Epithelial cell of esophagus (primary cell): ENCODE results near the gene SELENOT.

Source experiments
- DNase-seq: peaks from one replicate; pipeline ENCODE4 v3.0.0; 2010; ENCODE audit warnings: low read depth
- H3K4me3 ChIP-seq: 2 replicates; pipeline ENCODE4 v1.5.1; 2011; ENCODE audit warnings: mild to moderate bottlenecking, low read length, control low read depth
- TF ChIP-seq, protein P1 (sequence below): IDR thresholded peaks from 2 replicates; pipeline ENCODE4 v1.5.1; 2011; ENCODE audit warnings: low read depth, mild to moderate bottlenecking, low read length, control low read depth, inconsistent platforms; ENCODE audit not compliant: insufficient read depth; ENCODE audit errors: missing control alignments

SELENOT gene

DNA sequence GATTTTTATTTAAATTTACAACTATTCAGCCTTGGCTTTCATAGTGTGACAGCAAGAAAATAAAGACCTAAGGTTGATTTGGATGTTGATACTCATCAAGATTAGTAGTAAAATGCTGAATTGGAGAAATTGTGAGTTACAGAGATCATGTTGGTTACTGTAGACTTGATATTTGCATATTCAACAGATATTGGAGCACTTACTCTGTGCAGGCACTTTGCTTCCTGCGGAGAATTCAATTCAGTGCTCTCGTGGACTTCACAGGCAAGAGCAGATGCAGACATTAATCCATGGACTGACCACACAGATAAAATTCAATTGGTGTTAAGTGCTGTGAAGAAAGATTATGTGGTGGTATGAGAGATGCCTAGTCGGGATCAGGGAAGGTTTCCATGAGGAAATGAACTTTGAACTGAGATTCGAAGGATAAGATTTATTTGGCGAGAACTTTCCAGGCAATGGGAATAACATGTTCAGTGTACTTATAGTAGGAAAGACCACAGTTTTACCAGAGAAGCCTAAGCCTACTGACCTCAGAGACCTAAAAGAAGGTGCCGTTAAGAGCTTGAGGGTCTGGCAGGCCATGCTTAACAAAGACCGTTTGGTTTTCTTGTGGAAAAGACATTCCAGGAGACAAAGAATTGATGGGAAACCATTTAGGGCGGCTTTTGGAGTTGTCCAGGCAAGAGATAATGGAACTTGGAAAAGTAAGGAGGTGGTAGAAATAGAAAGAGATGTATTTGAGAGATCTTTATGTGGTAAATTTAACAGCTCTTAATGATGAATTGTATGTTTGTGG, 4.3 kb downstream of the SELENOT start:
- no peak for DNase-seq
- TF ChIP-seq, protein P1, sequence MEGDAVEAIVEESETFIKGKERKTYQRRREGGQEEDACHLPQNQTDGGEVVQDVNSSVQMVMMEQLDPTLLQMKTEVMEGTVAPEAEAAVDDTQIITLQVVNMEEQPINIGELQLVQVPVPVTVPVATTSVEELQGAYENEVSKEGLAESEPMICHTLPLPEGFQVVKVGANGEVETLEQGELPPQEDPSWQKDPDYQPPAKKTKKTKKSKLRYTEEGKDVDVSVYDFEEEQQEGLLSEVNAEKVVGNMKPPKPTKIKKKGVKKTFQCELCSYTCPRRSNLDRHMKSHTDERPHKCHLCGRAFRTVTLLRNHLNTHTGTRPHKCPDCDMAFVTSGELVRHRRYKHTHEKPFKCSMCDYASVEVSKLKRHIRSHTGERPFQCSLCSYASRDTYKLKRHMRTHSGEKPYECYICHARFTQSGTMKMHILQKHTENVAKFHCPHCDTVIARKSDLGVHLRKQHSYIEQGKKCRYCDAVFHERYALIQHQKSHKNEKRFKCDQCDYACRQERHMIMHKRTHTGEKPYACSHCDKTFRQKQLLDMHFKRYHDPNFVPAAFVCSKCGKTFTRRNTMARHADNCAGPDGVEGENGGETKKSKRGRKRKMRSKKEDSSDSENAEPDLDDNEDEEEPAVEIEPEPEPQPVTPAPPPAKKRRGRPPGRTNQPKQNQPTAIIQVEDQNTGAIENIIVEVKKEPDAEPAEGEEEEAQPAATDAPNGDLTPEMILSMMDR: no peak
- H3K4me3 ChIP-seq: no peak overlapping the region

DNA sequence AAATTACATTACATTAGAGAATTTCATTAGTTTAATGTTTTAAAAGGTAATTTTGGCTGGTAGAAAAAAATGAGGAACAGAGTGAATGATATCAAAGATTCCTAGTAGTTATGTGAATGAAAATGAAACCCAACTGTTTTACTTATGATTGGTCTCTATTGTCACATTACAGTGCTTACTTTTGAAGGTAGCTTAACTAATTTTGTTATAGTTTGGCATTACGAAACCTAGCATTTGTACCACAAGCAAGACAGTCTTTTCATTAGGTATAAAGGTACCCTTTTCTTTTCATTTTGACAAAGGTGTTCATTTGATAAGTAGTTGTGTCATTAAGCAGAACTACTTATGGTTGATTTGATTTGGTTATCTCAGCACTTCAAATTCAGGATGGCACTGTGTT, 6.9 kb downstream of the SELENOT start:
- no peak for DNase-seq
- no peak overlapping the region for H3K4me3 ChIP-seq
- TF ChIP-seq, protein P1: no peak

DNA sequence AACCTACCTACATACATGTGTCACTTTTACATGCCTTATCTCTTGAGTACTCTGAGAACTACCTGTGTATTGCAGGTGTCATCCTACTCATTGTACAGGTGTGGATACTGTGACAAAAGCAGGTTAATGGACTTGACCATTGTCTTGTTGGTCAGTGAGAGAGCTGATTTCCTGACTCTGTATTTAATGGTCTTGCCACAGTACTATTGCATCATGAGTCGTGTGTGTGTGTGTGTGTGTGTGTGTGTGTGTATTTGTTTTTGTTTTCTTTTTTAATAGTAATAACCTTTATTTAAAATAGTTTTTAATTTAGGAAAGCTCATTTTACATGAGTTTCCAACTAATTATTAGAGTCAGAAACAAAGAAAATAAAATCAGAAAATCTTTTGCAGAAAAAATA, 7.7 kb downstream of the SELENOT start:
- no peak overlapping the region for H3K4me3 ChIP-seq
- DNase-seq: no peak
- TF ChIP-seq, protein P1: no peak

DNA sequence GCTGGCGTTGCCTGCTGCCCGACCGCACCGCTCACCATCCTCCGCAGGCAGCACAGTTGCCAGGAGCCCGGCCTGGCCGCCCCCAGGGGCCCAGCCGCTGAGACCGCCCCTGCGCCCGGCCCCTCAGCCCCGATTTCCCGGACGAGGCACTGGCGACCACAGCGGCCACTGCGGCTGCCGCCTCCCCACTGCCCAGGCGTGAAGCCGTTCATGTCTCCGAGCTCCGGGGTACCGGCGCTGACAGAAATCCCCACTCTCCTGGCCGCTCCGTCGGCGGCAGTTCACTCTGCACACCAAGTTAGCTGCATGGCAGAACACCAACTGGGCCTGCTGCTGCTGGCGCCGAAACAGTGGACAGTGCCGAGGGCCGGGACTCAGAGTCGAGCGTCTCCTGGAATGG, 8.5 kb downstream of the SELENOT start:
- DNase-seq: no peak
- TF ChIP-seq, protein P1: no peak
- H3K4me3 ChIP-seq: no peak overlapping the region

DNA sequence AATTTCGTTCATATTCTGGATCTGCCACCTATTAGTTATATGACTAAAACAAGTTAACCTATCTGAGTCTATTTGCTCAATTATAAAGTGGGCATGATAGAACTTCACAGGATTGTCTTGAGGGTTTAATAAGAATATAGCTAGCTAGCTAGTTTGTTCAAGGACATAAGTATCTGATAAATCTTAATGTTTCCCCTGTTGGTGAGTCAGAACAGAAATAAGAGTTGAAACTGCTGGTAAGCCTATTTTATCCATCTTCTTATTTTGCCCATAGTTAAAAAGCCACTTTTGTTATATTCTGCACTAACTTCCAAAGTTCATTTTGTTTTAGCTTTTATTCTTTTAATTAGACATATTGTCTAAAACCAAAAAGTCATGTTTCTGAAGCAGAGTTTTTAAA, 9.4 kb downstream of the SELENOT start:
- TF ChIP-seq, protein P1: no peak
- no peak overlapping the region for H3K4me3 ChIP-seq
- DNase-seq: no peak

DNA sequence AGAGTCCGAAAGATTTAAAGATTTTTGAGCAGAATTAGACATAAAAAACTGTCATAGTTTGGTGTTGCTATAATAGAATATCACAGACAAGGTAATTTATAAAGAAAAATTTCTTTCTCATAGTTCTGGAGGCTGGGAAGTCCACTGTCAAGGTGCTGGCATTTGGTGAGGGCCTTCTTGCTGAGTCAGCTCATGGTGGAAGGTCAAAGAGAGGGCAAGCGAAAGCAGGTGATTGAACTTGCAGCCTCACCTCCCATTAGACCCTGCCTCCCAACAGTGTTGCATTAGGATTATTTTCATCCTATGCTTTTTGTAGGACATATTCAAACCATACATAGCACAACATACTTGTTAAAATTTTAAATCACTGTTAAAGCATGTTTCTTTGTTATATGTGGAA, 9.9 kb downstream of the SELENOT start:
- no peak overlapping the region for H3K4me3 ChIP-seq
- DNase-seq: no peak
- TF ChIP-seq, protein P1: no peak
